ENCODE data around the gene GRIPAP1. TPM values are rescaled to one million over a fixed set of nuclear protein-coding genes. Genes with fewer than 3 reads are reported as not detected.
A peak's percentile ranks its signal among the peaks of the same experiment; 100 is the strongest.

GRIPAP1 gene
- total RNA-seq, 1 donor from 2014 or later: 15.0 TPM

DNA sequence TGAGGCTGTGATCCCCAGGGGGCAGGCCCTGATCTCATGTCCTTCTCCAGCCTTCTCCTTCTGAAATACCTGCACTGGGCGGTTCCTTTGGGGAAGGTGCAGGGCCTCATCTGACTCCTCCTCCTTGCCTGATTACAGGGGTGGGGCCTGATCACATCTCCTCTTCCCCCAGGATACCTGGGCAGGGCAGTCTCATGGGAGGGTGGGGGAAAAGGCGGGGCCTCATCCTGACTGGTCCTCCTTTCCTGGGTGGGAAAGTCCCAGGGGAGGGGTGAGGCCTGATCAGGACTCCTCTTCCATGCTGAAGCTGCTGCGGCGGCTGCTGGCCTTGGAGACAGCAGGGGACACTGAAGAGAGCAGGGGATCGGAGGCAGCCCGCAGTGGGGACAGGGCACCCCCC, 27.8 kb upstream of the GRIPAP1 start:
- peaks cover 35 to 40% of the 10 kb centered on the region in 2 donors for H3K36me3 ChIP-seq
- no peaks in the 10 kb centered on the region for H3K4me1 ChIP-seq
- intact Hi-C loops (cut with DNase I): no loop called here
- no peaks in the 10 kb centered on the region for H3K27me3 ChIP-seq
- no peak overlapping the region for H3K27ac ChIP-seq
- H3K4me3 ChIP-seq: no peak overlapping the region
- no peak for DNase-seq (ENCODE audit: low spot score in 2 of 2)
- H3K9me3 ChIP-seq: no peaks in the 10 kb centered on the region
- TF ChIP-seq, protein P1, sequence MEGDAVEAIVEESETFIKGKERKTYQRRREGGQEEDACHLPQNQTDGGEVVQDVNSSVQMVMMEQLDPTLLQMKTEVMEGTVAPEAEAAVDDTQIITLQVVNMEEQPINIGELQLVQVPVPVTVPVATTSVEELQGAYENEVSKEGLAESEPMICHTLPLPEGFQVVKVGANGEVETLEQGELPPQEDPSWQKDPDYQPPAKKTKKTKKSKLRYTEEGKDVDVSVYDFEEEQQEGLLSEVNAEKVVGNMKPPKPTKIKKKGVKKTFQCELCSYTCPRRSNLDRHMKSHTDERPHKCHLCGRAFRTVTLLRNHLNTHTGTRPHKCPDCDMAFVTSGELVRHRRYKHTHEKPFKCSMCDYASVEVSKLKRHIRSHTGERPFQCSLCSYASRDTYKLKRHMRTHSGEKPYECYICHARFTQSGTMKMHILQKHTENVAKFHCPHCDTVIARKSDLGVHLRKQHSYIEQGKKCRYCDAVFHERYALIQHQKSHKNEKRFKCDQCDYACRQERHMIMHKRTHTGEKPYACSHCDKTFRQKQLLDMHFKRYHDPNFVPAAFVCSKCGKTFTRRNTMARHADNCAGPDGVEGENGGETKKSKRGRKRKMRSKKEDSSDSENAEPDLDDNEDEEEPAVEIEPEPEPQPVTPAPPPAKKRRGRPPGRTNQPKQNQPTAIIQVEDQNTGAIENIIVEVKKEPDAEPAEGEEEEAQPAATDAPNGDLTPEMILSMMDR (IDR thresholded peaks at IDR 0.05): no peak

DNA sequence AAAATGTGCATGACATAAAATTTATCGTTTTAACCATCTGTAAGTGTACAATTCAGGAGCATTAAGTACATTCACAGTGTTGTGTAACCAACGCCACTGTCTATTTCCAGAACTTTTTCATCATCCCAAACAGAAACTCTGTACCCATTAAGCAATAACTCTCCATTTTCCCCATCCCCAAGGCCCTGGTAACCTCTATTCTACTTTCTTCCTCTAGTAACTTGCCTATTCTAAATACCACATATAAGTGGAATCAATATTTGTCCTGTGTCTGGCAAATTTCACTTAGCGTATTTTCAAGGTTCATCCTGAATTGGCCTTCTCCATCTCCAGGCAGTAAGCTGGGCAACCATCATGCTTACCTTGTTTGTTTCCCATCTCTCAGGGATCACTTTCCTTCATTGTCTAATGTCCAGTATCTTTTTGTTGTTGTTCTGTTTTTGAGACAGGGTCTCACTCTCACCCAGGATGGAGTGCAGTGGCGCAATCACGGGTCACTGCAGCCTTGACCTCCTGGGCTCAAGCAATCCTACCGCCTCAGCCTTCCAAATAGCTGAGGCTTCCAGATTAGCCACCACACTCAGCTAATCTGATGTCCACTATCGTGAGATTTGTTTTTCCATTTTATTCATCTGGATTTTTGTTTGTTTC, 17.7 kb upstream of the GRIPAP1 start:
- no peak for DNase-seq (ENCODE audit: low spot score in 2 of 2)
- H3K9me3 ChIP-seq: no peaks in the 10 kb centered on the region
- intact Hi-C loops (cut with DNase I): no loop called here
- H3K36me3 ChIP-seq: no peaks in the 10 kb centered on the region
- no peaks in the 10 kb centered on the region for H3K4me1 ChIP-seq
- TF ChIP-seq, protein P1 (IDR thresholded peaks at IDR 0.05): no peak
- no peak overlapping the region for H3K4me3 ChIP-seq
- H3K27me3 ChIP-seq: no peaks in the 10 kb centered on the region
- H3K27ac ChIP-seq: no peak overlapping the region

DNA sequence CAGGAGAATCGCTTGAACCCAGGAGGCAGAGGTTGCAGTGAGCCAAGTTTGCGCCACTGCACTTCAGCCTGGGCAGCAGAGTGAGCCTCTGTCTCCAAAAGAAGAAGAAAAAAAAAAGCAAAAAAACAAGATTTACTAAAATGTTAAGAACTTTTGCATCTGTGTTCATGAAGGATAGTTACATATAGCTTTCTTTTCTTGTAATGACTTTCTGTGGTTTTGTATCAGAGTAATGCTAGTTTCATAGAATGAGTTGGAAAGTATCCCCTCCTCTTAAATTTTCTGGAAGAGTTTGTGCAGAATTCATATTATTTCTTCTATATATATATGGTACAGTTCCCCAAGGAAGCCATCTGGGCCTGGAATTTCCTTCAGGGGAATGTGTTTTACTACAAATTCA, 17.0 kb upstream of the GRIPAP1 start:
- intact Hi-C loops (cut with DNase I): no loop called here
- no peak for DNase-seq (ENCODE audit: low spot score in 2 of 2)

DNA sequence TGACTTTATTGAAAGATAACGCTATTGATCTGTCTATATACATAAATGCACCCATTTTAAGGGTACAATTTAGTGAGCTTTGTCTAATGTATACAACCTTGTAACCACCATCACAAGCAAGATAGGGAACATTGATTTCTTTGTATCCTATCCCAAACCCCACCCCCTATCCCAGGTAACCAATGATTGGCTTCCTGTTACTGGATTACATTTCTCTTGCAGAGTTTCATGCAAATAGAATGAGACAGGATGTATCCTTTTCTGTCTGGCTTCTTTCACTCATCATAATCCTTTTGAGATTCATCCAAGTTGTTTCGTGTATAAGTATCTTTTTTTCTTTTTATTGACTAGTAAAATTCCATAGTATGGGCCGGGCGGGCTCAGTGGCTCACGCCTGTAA, 1.6 kb upstream of the GRIPAP1 start:
- Histone ChIP-seq H3K27me3 (no peaks in the 10 kb centered on the region), H3K27ac (no peak overlapping the region), H3K4me3 (no peak overlapping the region), H3K36me3 (peaks cover 0 to 5% of the 10 kb centered on the region in 2 donors), H3K4me1 (peaks cover 0 to 4% of the 10 kb centered on the region in 2 donors), H3K9me3 (no peaks in the 10 kb centered on the region)
- DNase-seq (ENCODE audit: low spot score in 2 of 2): no peak
- intact Hi-C loops (cut with DNase I): loop anchor here (2.0 kb wide), 1 partner anchor 45 kb away; no protein-coding TSS in a partner anchor
- TF ChIP-seq, protein P1 (IDR thresholded peaks at IDR 0.05): no peak

More for the DNA sequence above, 17.0 kb upstream of the GRIPAP1 start:
- Histone ChIP-seq H3K4me3 (no peak overlapping the region), H3K4me1 (no peaks in the 10 kb centered on the region), H3K27ac (no peak overlapping the region), H3K9me3 (no peaks in the 10 kb centered on the region), H3K27me3 (no peaks in the 10 kb centered on the region), H3K36me3 (no peaks in the 10 kb centered on the region)
- TF ChIP-seq, protein P1 (IDR thresholded peaks at IDR 0.05): no peak

DNA sequence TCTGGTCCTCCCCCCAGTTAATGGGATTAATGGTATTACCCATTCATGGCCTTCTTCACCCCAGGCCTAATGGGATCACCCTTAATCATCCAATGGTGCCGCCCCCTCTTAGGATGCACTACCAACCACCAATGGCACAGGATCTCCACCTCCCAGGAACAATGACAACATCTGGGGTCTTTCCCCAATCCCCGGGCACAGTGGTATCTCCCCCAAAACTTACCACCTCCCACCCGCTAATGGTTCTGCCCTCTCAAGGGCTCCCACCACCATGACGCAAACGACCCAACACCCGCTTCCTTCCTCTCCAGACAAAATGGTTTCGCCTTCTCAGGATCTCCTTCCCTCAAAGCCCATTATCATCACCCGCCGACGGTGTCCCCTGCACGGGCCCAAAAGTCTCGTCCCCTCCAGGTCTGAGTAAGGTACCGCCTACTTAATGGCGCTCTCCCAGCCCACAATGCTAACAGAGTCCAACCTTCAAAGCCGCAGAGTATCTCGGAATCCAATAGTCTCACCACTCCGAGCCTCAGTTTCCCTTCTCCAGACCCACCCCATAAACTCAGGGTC, 458 bp downstream of the GRIPAP1 start:
- H3K9me3 ChIP-seq: no peaks in the 10 kb centered on the region
- intact Hi-C loops (cut with DNase I): loop anchor here (1.0 to 2.0 kb wide), 2 partner anchors 42 to 43 kb away; partner anchors contain the start of gene TFE3
- H3K27me3 ChIP-seq: no peaks in the 10 kb centered on the region
- TF ChIP-seq, protein P1 (IDR thresholded peaks at IDR 0.05): no peak
- peak overlapping the region; percentile 59 to 66 for H3K4me3 ChIP-seq
- peak overlapping the region; percentile 65 to 78 for H3K27ac ChIP-seq
- peaks cover 0 to 14% of the 10 kb centered on the region in 2 donors for H3K36me3 ChIP-seq
- peaks cover 0 to 4% of the 10 kb centered on the region in 2 donors for H3K4me1 ChIP-seq
- no peak for DNase-seq (ENCODE audit: low spot score in 2 of 2)

Data from ascending aorta (tissue), 2 donors.